ENCODE measurements around the gene PBX1.

- TF ChIP-seq CTCF (IDR thresholded peaks at IDR 0.05; ENCODE audit: low read depth, low read length, poor library complexity, severe bottlenecking) (no peak), EZH2phosphoT487 (IDR thresholded peaks at IDR 0.05; ENCODE audit: borderline replicate concordance, low read length) (no peak)
Observed at GRCh38 chr1:164576291-164577271, 17.6 kb downstream of the PBX1 start.

Measured in DOHH2 (cell line).